DMS 273 (cell line): ENCODE measurements around the gene MIPOL1.
"Not testable (repeated sequence)": the region's sequence is repeated elsewhere in the genome, so short reads cannot be mapped to it uniquely, and the experiment has no call there.

Source experiments
- DNase-seq: peaks from one replicate; lab custom pipeline; 2025; ENCODE audit not compliant: unreplicated experiment; lab: John Stamatoyannopoulos, UW

The MIPOL1 gene

GRCh38 chr14:37197421-37198272, at the start of gene MIPOL1:
Gene MIPOL1 (plus strand): TSS chr14:37197937. CDS start chr14:37247889, 49,952 bp downstream.
- peak; percentile 93 for DNase-seq

GRCh38 chr14:37150414-37150813, 47.3 kb upstream of the MIPOL1 start:
- DNase-seq = peak; percentile 71

- DNase-seq = no peak
Measured at GRCh38 chr14:37153005-37153404, 44.7 kb upstream of the MIPOL1 start.

GRCh38 chr14:37153483-37153882, 44.3 kb upstream of the MIPOL1 start:
- no peak for DNase-seq

GRCh38 chr14:37157987-37158386, 39.8 kb upstream of the MIPOL1 start:
- no peak for DNase-seq

- DNase-seq = not testable (repeated sequence)
Measured at GRCh38 chr14:37162307-37162706, 35.4 kb upstream of the MIPOL1 start.

GRCh38 chr14:37165794-37166193, 31.9 kb upstream of the MIPOL1 start:
- no peak for DNase-seq

- DNase-seq = no peak
Measured at GRCh38 chr14:37167151-37168047, 30.3 kb upstream of the MIPOL1 start.

- DNase-seq = peak; percentile 7
Measured at GRCh38 chr14:37168721-37169120, 29.0 kb upstream of the MIPOL1 start.

- no peak for DNase-seq
Measured at GRCh38 chr14:37170237-37170636, 27.5 kb upstream of the MIPOL1 start.

GRCh38 chr14:37170993-37171392, 26.7 kb upstream of the MIPOL1 start:
- no peak for DNase-seq

- no peak for DNase-seq
Measured at GRCh38 chr14:37171678-37172023, 26.1 kb upstream of the MIPOL1 start.

GRCh38 chr14:37172024-37172869, 25.5 kb upstream of the MIPOL1 start, which contains the start of gene SLC25A21:
Gene SLC25A21 (minus strand): TSS chr14:37172606.
- peak; percentile 90 for DNase-seq

- DNase-seq = peak; percentile 27
Measured at GRCh38 chr14:37172936-37173614, 24.7 kb upstream of the MIPOL1 start.

- no peak for DNase-seq
Measured at GRCh38 chr14:37179896-37180502, 17.7 kb upstream of the MIPOL1 start.

GRCh38 chr14:37180886-37181285, 16.9 kb upstream of the MIPOL1 start:
- DNase-seq = not testable (repeated sequence)

- DNase-seq = no peak
Measured at GRCh38 chr14:37181441-37181840, 16.3 kb upstream of the MIPOL1 start.

- DNase-seq = not testable (repeated sequence)
Measured at GRCh38 chr14:37184520-37184919, 13.2 kb upstream of the MIPOL1 start.

- no peak for DNase-seq
Measured at GRCh38 chr14:37185670-37186069, 12.1 kb upstream of the MIPOL1 start.

GRCh38 chr14:37186865-37187264, 10.9 kb upstream of the MIPOL1 start:
- DNase-seq = no peak
